GM19324 (cell line): ENCODE data around the gene HES7.

ENCODE experiments used
- ATAC-seq: cut with Tn5 transposase; IDR thresholded peaks from one replicate; pipeline ENCODE4 v1.9.1; 2021; ENCODE audit warnings: mild to moderate bottlenecking, moderate library complexity; ENCODE audit not compliant: unreplicated experiment, low FRiP score

The HES7 gene

GRCh38 chr17:8155996-8156245 is 32.0 kb upstream of the HES7 start:
- no peak for ATAC-seq

- ATAC-seq: no peak
Observed at GRCh38 chr17:8155231-8155995, 31.5 kb upstream of the HES7 start.

GRCh38 chr17:8154608-8155155 is 30.8 kb upstream of the HES7 start:
- no peak for ATAC-seq

GRCh38 chr17:8153957-8154607 is 30.2 kb upstream of the HES7 start:
- ATAC-seq: no peak

- ATAC-seq: no peak
Observed at GRCh38 chr17:8153525-8153956, 29.6 kb upstream of the HES7 start.

- ATAC-seq: no peak
Observed at GRCh38 chr17:8153031-8153451, 29.1 kb upstream of the HES7 start.

GRCh38 chr17:8152112-8152775 is 28.3 kb upstream of the HES7 start, which contains the start of gene PER1:
PER1 (minus strand) TSS chr17:8152404; CDS start chr17:8150706, 1,698 bp downstream.
- no peak for ATAC-seq

GRCh38 chr17:8151641-8152111 is 27.8 kb upstream of the HES7 start:
- no peak for ATAC-seq

- peak; percentile 63 for ATAC-seq
Observed at GRCh38 chr17:8151120-8151640, 27.3 kb upstream of the HES7 start.

- peak; percentile 1 for ATAC-seq
Observed at GRCh38 chr17:8150194-8151119, 26.6 kb upstream of the HES7 start.

- no peak for ATAC-seq
Observed at GRCh38 chr17:8149419-8150193, 25.7 kb upstream of the HES7 start.

GRCh38 chr17:8148560-8148959 is 24.7 kb upstream of the HES7 start:
- ATAC-seq: no peak

GRCh38 chr17:8147805-8148404 is 24.0 kb upstream of the HES7 start:
- no peak for ATAC-seq

- no peak for ATAC-seq
Observed at GRCh38 chr17:8147141-8147804, 23.4 kb upstream of the HES7 start.

- ATAC-seq: no peak
Observed at GRCh38 chr17:8146381-8147140, 22.7 kb upstream of the HES7 start.

GRCh38 chr17:8145811-8146210 is 21.9 kb upstream of the HES7 start:
- no peak for ATAC-seq

GRCh38 chr17:8144401-8145231 is 20.7 kb upstream of the HES7 start:
- ATAC-seq: no peak
